ENCODE measurements around the gene MYO5A.
A peak's percentile ranks its signal among the peaks of the same experiment; 100 is the strongest.
"Not testable (repeated sequence)": the region's sequence is repeated elsewhere in the genome, so short reads cannot be mapped to it uniquely, and the experiment has no call there.

The MYO5A gene

DNA sequence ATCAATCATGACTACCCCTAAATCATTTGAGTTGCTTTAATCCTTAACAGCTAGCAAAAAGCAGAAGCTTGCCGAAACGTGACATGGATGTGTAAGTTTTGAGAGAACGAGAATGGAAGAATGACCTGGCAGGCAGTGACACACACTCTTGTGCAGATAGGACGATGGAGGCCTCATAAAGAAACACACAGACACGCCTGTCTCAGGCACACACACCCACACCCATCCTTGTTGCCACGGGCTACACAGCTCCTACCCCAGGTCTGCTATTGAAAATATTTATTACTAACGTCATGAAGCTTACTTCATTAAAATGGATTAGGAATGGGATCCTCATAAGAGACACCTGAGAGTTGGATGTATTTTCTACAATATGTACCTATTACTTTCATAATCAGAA lies 241.6 kb downstream of the MYO5A start:
- in situ Hi-C loops (cut with MboI; ENCODE audit: low pct_unique_long_range_greater_than_20kb, low sequenced_read_pairs) = no loop called here
- DNase-seq = no peak

DNA sequence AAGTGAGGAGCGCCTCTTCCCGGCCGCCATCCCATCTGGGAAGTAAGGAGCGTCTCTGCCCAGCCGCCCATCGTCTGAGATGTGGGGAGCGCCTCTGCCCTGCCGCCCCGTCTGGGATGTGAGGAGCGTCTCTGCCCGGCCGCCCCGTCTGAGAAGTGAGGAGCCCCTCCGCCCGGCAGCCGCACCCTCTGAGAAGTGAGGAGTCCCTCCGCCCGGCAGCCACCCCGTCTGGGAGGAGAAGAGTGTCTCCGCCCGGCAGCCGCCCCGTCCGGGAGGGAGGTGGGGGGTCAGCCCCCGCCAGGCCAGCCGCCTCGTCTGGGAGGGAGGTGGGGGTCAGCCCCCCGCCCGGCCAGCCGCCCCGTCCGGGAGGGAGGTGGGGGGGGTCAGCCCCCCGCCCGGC lies 242.7 kb downstream of the MYO5A start:
- DNase-seq; in situ Hi-C loops (cut with MboI; ENCODE audit: low pct_unique_long_range_greater_than_20kb, low sequenced_read_pairs): not testable (repeated sequence)

DNA sequence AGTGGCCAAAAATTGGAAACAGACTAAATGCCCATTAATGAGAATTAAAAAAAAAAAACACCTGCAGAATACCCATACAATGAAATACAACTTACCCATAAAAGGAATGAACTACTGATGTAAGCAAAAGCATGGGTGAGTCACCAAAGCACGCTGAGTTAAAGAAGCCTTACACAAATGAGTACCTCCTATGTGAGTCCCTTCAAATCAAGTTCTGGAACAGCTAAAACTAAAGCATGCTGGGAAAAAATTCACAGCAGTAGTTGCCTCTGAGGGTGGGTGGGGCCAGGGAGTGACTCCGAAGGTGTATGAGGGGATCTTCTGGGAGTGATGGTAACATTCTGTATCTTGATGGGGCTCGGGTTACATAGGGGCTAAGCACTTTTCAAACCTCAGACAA lies 244.5 kb downstream of the MYO5A start:
- in situ Hi-C loops (cut with MboI; ENCODE audit: low pct_unique_long_range_greater_than_20kb, low sequenced_read_pairs) = no loop called here
- no peak for DNase-seq

- no peak for DNase-seq
- in situ Hi-C loops (cut with MboI; ENCODE audit: low pct_unique_long_range_greater_than_20kb, low sequenced_read_pairs) = no loop called here
These were observed 245.4 kb downstream of the MYO5A start for GRCh38 chr15:52283281-52283680.

- no peak for DNase-seq
- in situ Hi-C loops (cut with MboI; ENCODE audit: low pct_unique_long_range_greater_than_20kb, low sequenced_read_pairs) = no loop called here
These were observed 246.3 kb downstream of the MYO5A start for GRCh38 chr15:52282418-52282817.

GRCh38 chr15:52281085-52282035 lies 247.3 kb downstream of the MYO5A start:
- in situ Hi-C loops (cut with MboI; ENCODE audit: low pct_unique_long_range_greater_than_20kb, low sequenced_read_pairs) = no loop called here
- no peak for DNase-seq

DNA sequence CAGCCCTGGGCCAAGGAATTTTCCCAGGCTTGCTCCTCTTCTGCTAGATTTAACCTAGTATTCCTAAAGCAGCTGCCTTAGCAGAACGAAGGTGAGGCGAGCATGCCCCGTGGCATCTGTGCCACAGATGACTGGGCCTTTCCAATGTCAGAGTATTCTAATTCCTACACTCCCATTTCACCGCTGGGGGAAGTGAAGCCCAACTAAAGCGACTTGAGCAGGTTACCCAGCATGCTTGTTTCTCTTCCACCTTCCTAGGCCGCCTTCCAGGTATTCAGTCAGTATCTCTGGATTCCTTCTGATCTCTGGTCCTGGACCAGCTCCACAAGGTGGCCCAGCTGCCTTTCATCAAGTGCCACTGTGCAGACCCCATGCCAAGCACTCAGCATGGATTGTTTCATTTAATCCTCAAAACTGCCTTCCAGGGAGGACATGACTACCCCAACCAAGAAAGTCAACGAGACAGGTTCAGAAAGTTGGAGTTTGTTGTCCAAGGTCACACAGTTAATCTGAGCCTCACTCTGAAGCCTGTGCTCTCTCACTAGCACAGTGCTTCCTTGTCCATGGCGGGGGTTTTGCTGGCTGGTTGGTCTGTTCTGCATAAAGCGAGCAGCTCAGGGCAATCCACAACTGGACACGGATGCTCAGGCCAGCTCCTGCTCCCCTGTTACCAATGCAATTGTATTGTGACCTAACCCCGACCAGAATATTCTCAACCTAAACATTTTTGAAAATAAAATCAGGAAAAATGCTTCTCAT lies 248.2 kb downstream of the MYO5A start:
- in situ Hi-C loops (cut with MboI; ENCODE audit: low pct_unique_long_range_greater_than_20kb, low sequenced_read_pairs) = no loop called here
- DNase-seq = no peak

- in situ Hi-C loops (cut with MboI; ENCODE audit: low pct_unique_long_range_greater_than_20kb, low sequenced_read_pairs) = no loop called here
- no peak for DNase-seq
These were observed 249.9 kb downstream of the MYO5A start for GRCh38 chr15:52278636-52279367.

DNA sequence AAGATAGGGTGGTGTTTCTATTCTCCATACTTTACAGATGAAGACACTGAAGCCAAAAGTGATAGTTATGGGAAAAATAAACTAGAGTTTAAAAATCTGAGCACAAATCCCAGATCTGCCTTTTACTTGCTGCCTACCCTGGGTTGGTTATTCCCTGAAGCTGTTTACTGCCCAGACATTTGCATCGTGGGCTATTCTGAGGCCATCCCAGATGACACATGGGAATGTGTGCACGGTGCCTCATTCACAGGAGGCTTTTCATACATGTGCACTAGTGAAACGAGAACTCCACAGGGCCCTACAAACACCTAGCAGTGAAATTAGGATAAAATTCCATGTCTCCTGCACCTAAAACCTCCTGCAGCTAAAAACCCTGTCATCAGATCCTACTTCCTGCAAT lies 250.5 kb downstream of the MYO5A start:
- in situ Hi-C loops (cut with MboI; ENCODE audit: low pct_unique_long_range_greater_than_20kb, low sequenced_read_pairs) = no loop called here
- no peak for DNase-seq

DNA sequence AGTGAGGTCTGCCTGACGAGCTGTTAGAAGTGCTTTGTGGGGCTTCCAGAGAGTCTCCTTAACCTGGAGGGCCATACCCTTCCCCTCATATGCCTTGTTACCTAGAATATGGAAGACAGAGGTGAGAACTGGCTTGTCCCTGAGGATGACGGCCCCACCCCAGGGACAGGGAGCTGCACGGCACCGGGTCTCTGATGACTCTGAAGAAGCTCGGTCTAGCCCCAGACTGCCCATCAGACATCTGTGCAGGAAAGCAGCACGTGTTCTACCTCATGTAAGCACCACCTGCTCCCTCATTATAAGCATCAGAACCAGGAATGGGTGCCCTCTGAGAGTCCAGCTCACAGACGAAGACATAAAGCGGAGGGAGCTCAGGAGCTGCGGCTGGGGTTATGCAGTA lies 251.1 kb downstream of the MYO5A start:
- in situ Hi-C loops (cut with MboI; ENCODE audit: low pct_unique_long_range_greater_than_20kb, low sequenced_read_pairs) = no loop called here
- DNase-seq = no peak

- no peak for DNase-seq
- in situ Hi-C loops (cut with MboI; ENCODE audit: low pct_unique_long_range_greater_than_20kb, low sequenced_read_pairs) = no loop called here
These were observed 252.4 kb downstream of the MYO5A start for GRCh38 chr15:52276256-52276770.

- DNase-seq = no peak
- in situ Hi-C loops (cut with MboI; ENCODE audit: low pct_unique_long_range_greater_than_20kb, low sequenced_read_pairs) = loop anchor here (10.0 kb wide), 1 partner anchor 471 kb away; no protein-coding TSS in a partner anchor
These were observed 265.0 kb downstream of the MYO5A start for GRCh38 chr15:52263563-52264282.

DNA sequence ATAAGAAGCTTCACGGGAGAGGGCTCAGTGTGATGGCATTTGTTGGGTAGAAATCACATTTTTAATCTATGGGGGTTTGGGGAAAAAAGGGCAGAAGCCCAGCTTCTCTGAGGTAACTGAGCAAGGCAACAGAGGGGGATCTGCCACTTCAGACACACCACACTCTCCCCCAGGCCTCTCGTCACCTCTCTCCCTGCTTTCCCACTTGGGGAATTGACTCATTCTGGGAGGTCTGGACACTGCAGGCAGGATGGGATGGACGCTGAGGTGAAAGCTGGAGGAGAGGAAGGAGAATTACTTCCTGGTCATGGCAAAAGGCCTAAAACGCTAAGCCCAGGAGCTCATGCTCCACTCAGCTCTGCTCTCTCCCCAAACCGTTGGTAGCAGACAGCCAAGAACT lies 266.3 kb downstream of the MYO5A start:
- in situ Hi-C loops (cut with MboI; ENCODE audit: low pct_unique_long_range_greater_than_20kb, low sequenced_read_pairs) = loop anchor here (10.0 kb wide), 1 partner anchor 472 kb away; no protein-coding TSS in a partner anchor
- DNase-seq = no peak

- peak; percentile 59 for DNase-seq
- in situ Hi-C loops (cut with MboI; ENCODE audit: low pct_unique_long_range_greater_than_20kb, low sequenced_read_pairs) = loop anchor here (10.0 kb wide), 1 partner anchor 473 kb away; no protein-coding TSS in a partner anchor
These were observed 267.0 kb downstream of the MYO5A start for GRCh38 chr15:52261498-52262242.

DNA sequence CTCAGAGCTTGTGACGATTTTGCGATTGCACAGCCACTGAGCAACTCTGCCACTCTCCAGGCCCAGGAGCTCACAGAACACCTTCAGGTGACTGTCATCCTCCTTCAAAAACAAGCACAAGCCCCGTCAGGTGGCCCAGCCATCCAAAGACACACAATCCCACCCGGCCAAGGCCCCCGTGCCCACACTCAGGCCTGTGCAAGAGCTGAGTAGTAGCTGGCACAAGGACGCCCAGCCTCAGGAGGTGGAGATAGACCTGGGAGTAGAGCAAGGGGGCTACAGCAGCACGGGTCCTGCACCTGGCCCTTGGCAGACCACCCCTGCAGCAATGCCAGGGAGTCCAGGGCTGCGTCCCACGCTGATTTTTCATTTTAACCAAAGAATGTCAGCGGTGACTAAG lies 267.7 kb downstream of the MYO5A start:
- in situ Hi-C loops (cut with MboI; ENCODE audit: low pct_unique_long_range_greater_than_20kb, low sequenced_read_pairs) = loop anchor here (10.0 kb wide), 1 partner anchor 474 kb away; no protein-coding TSS in a partner anchor

GRCh38 chr15:52259503-52259902 lies 269.2 kb downstream of the MYO5A start:
- in situ Hi-C loops (cut with MboI; ENCODE audit: low pct_unique_long_range_greater_than_20kb, low sequenced_read_pairs) = no loop called here
- DNase-seq = no peak

More for the DNA sequence above, 267.7 kb downstream of the MYO5A start:
- no peak for DNase-seq

DNA sequence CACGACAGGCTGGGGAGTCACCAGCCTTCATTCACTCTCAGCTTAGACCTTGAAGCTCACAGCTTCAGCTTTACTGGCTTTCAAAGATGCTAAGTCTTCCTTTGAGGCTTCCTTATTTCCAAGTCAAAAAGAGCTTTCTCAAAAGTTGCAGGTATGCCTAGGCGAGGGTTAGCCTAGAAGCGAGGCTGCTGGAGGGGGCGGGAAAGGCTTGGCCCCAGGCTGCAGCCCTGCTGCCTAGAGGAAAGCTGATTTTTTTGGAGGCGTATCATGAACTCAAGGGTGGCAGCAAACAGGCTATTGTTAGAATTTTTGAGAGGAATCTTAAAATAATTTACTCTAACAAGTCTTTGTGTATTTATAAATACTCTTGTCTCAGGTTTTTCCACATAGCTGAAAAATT lies 270.2 kb downstream of the MYO5A start:
- in situ Hi-C loops (cut with MboI; ENCODE audit: low pct_unique_long_range_greater_than_20kb, low sequenced_read_pairs) = no loop called here
- DNase-seq = no peak

DNA sequence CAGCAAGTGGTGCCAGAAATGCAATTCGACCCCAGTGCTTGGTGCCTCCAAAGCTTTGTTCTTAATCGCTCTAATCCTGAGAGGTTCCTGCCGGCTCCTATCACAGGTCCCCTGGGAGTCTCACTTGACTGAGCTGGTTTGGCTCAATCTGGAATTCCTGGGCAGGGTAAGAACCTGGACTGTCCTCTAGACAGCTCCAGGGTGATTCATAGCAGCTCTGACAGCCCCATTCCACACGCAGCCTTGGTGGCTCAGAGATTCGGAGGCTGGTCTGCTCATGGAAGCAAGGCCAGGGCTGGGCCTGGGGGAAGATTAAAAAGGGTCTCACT lies 271.0 kb downstream of the MYO5A start:
- in situ Hi-C loops (cut with MboI; ENCODE audit: low pct_unique_long_range_greater_than_20kb, low sequenced_read_pairs) = no loop called here
- no peak for DNase-seq

All from KBM-7 (cell line).